ENCODE results near the gene FLT4. TPM values are rescaled to one million over a fixed set of nuclear protein-coding genes. Genes with fewer than 3 reads are reported as not detected.

FLT4 gene
- total and polyA plus RNA-seq, 2 of the 13 experiments (the other 11 are each of a cell fraction or from before 2014, with no cell fraction given) = not detected

DNA sequence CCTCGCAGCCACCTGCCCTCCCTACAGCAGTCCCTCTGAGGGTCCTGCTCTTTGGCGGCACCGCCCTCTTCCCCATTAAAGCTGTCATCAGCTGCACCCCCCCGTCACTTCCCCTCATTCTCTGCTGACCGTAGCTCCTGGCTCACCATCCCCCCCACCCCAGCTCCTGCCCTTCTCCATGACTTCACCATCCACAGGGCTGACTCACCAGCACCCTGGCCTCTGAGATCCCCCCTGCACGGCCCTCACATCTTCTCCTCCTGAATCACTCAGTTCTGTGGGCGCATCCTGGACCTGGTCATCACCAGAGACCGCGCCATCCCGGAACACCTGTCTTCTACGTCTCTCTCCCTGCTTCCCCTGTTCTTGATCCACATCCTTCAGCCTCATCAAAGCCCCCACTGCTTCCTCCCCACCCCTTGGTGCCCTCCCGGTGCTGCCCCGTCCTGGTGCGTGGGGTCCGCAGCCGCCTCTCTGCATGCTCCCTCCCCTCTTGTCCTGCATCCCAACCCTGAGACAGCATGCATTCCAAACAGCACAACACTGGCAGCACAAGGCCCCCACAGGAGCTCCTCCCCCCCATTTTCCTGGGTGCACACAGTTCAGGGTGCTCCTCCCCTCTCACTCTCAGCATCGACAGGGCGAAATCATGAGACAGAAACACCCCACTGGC, 12.9 kb downstream of the FLT4 start (continued):
- TF ChIP-seq AGO1 (IDR thresholded peaks at IDR 0.05; ENCODE audit: low read depth, low read length, poor library complexity, severe bottlenecking) (no peak), ZNF709 (CRISPR knock-in tag; IDR thresholded peaks at IDR 0.05) (no peak), ZNF160 (CRISPR knock-in tag; IDR thresholded peaks at IDR 0.05) (no peak), CEBPB (IDR thresholded peaks at IDR 0.05; ENCODE audit: borderline replicate concordance, low read depth, low read length) (no peak), NR2F6 (IDR thresholded peaks at IDR 0.05) (no peak), NR2F6 (CRISPR knock-in tag; IDR thresholded peaks at IDR 0.05) (no peak), ZBTB42 (CRISPR knock-in tag; IDR thresholded peaks at IDR 0.05) (no peak), BHLHE40 (IDR thresholded peaks at IDR 0.05; ENCODE audit: low read length) (no peak), FOXA1 (IDR thresholded peaks at IDR 0.05) (no peak), FOXA1 (CRISPR knock-in tag; IDR thresholded peaks at IDR 0.05) (no peak), EHMT2 (IDR thresholded peaks at IDR 0.05; ENCODE audit: borderline replicate concordance, low read depth, low read length) (no peak)

DNA sequence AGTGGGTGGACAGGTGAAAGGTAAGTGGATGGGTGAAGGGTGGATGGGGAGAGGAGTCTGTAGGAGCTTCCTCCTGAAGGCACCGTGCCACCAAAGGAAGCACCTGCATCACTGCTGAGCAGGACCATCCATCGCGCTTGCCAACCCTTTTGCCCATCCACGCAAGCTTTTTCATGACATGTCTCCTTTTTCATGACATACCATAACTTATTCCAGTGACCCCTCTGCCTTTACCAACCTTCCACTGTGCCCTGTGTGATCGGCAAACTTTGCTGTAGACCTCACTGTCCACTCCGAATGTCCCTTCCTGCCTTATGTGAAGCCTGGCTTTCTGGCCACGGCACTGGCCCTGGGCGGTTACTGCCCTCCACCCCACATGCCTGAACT, 13.4 kb downstream of the FLT4 start:
- no peaks in the 10 kb centered on the region for H4K20me1 ChIP-seq (ENCODE audit: insufficient read depth, low read length)
- in situ Hi-C loops (cut with HindIII; ENCODE audit: extremely low pct_ligation_motif_present, low pct_unique_long_range_greater_than_20kb) (no loop called here), intact Hi-C loops (cut with micrococcal nuclease; ENCODE audit: unreplicated experiment) (no loop called here)
- no peaks in the 10 kb centered on the region for H3K9me3 ChIP-seq (ENCODE audit: low read length)
- no peak overlapping the region for H3K9ac ChIP-seq (ENCODE audit: insufficient read depth, low read depth, low read length)
- H3K4me2 ChIP-seq (ENCODE audit: low read depth, low read length) = no peak overlapping the region
- 55% methylated on average over 8 of the region's 8 CpGs for WGBS (ENCODE audit: low lambda C conversion rate)
- CTCF ChIA-PET (ENCODE audit: low intra/inter-chr PET ratio, low total read pairs) = no interaction called here
- H3K79me2 ChIP-seq (ENCODE audit: insufficient read depth, low read length) = no peaks in the 10 kb centered on the region
- ATAC-seq (no peak), FAIRE-seq (no peak), DNase-seq (ENCODE audit: low spot score) (no peak)
- no peak for TF ChIP-seq HNRNPLL (IDR thresholded peaks at IDR 0.05; ENCODE audit: low read depth, low read length, poor library complexity, severe bottlenecking)
- no peak for TF ChIP-seq TBX2 (CRISPR knock-in tag; IDR thresholded peaks at IDR 0.05; ENCODE audit: borderline replicate concordance)
- no peak for TF ChIP-seq MTA3 (CRISPR knock-in tag; IDR thresholded peaks at IDR 0.05)
- TF ChIP-seq WIZ (CRISPR knock-in tag; IDR thresholded peaks at IDR 0.05) = no peak
- TF ChIP-seq CHD2 (IDR thresholded peaks at IDR 0.05; ENCODE audit: low read depth, low read length) = no peak
- TF ChIP-seq ZNF567 (CRISPR knock-in tag; IDR thresholded peaks at IDR 0.05; ENCODE audit: borderline replicate concordance) = no peak
- no peak for TF ChIP-seq MED1 (CRISPR knock-in tag; IDR thresholded peaks at IDR 0.05)
- no peak for TF ChIP-seq ARID2 (CRISPR knock-in tag; IDR thresholded peaks at IDR 0.05; ENCODE audit: borderline replicate concordance)
- no peak for TF ChIP-seq TEAD2 (CRISPR knock-in tag; IDR thresholded peaks at IDR 0.05)
- no peak for TF ChIP-seq TP53 (CRISPR knock-in tag; conservative IDR thresholded peaks at IDR 0.05)
- no peak for TF ChIP-seq ATM (IDR thresholded peaks at IDR 0.05; ENCODE audit: borderline replicate concordance)
- TF ChIP-seq CCAR2 (optimal IDR thresholded peaks at IDR 0.05; ENCODE audit: low read depth, low read length) = no peak
- no peak for TF ChIP-seq ZNF549 (CRISPR knock-in tag; IDR thresholded peaks at IDR 0.05)
- TF ChIP-seq HOXA5 (CRISPR knock-in tag; IDR thresholded peaks at IDR 0.05) = no peak
- no peak for TF ChIP-seq ATF1 (CRISPR knock-in tag; IDR thresholded peaks at IDR 0.05)
- TF ChIP-seq SP2 (CRISPR knock-in tag; IDR thresholded peaks at IDR 0.05) = no peak
- POLR2A ChIA-PET = no interaction called here
- no peak overlapping the region for H2AFZ ChIP-seq (ENCODE audit: low read length)
- H3K27me3 ChIP-seq (ENCODE audit: control insufficient read depth in 1 of 2, insufficient read depth in 2 of 2, low read length in 2 of 2) = peaks cover 7 to 31% of the 10 kb centered on the region in 2 experiments; a peak in 4 of 5 replicates
- H3K27ac ChIP-seq (ENCODE audit: extremely low read length, insufficient read depth, low read length) = no peak overlapping the region
- no peak overlapping the region for H3K4me3 ChIP-seq (replicated peaks in 1 of 3; ENCODE audit: insufficient read depth in 1 of 3, low read depth in 2 of 3, low read length in 3 of 3)
- H3K4me1 ChIP-seq (ENCODE audit: insufficient read depth, low read length) = no peaks in the 10 kb centered on the region
- no peaks in the 10 kb centered on the region for H3K36me3 ChIP-seq (replicated peaks in 1 of 2; ENCODE audit: control insufficient read depth in 1 of 2, insufficient read depth in 2 of 2, low read length in 2 of 2)
- BruUV-seq (replicated peaks) = no TSS peak
